ENCODE data around the gene MAP3K5. TPM values are rescaled to one million over a fixed set of nuclear protein-coding genes. Genes with fewer than 3 reads are reported as not detected.
A peak's percentile ranks its signal among the peaks of the same experiment; 100 is the strongest.

MAP3K5 gene
- total RNA-seq, 1 donor from 2014 or later = 34.7 TPM

- intact Hi-C loops (cut with DNase I) = no loop called here
- DNase-seq (ENCODE audit: missing footprints) (no peak), ATAC-seq (no peak)
Measured at GRCh38 chr6:136548582-136549299, 243.5 kb downstream of the MAP3K5 start.

- intact Hi-C loops (cut with DNase I) = no loop called here
- ATAC-seq = no peak
Measured at GRCh38 chr6:136547871-136548270, 244.4 kb downstream of the MAP3K5 start.

GRCh38 chr6:136547336-136547735 is 244.9 kb downstream of the MAP3K5 start:
- intact Hi-C loops (cut with DNase I) = no loop called here
- ATAC-seq = no peak
- no peak for DNase-seq (ENCODE audit: missing footprints)

More at GRCh38 chr6:136547871-136548270, 244.4 kb downstream of the MAP3K5 start:
- no peak for DNase-seq (ENCODE audit: missing footprints)

- intact Hi-C loops (cut with DNase I) = no loop called here
- no peak for ATAC-seq
- DNase-seq (ENCODE audit: missing footprints) = no peak
Measured at GRCh38 chr6:136546331-136546730, 245.9 kb downstream of the MAP3K5 start.

- intact Hi-C loops (cut with DNase I) = no loop called here
- ATAC-seq (no peak), DNase-seq (ENCODE audit: missing footprints) (no peak)
Measured at GRCh38 chr6:136544326-136544725, 248.0 kb downstream of the MAP3K5 start.

GRCh38 chr6:136541395-136541794 is 250.9 kb downstream of the MAP3K5 start:
- intact Hi-C loops (cut with DNase I) = no loop called here
- no peak for DNase-seq (ENCODE audit: missing footprints)
- ATAC-seq = no peak

GRCh38 chr6:136539967-136540652 is 252.2 kb downstream of the MAP3K5 start:
- intact Hi-C loops (cut with DNase I) = no loop called here
- DNase-seq (ENCODE audit: missing footprints) (no peak), ATAC-seq (no peak)

- DNase-seq (ENCODE audit: missing footprints) = no peak
- ATAC-seq = no peak
- intact Hi-C loops (cut with DNase I) = no loop called here
Measured at GRCh38 chr6:136538836-136539235, 253.4 kb downstream of the MAP3K5 start.

- DNase-seq (ENCODE audit: missing footprints) (no peak), ATAC-seq (no peak)
- intact Hi-C loops (cut with DNase I) = no loop called here
Measured at GRCh38 chr6:136535880-136536650, 256.2 kb downstream of the MAP3K5 start.

- ATAC-seq (no peak), DNase-seq (ENCODE audit: missing footprints) (no peak)
- intact Hi-C loops (cut with DNase I) = no loop called here
Measured at GRCh38 chr6:136535017-136535765, 257.1 kb downstream of the MAP3K5 start.

- intact Hi-C loops (cut with DNase I) = no loop called here
- ATAC-seq = no peak
- no peak for DNase-seq (ENCODE audit: missing footprints)
Measured at GRCh38 chr6:136534268-136534667, 258.0 kb downstream of the MAP3K5 start.

GRCh38 chr6:136533487-136533886 is 258.8 kb downstream of the MAP3K5 start:
- DNase-seq (ENCODE audit: missing footprints) (no peak), ATAC-seq (no peak)
- intact Hi-C loops (cut with DNase I) = no loop called here

- no peak for DNase-seq (ENCODE audit: missing footprints)
- ATAC-seq = no peak
- intact Hi-C loops (cut with DNase I) = no loop called here
Measured at GRCh38 chr6:136532030-136532429, 260.2 kb downstream of the MAP3K5 start.

GRCh38 chr6:136529710-136530109 is 262.6 kb downstream of the MAP3K5 start:
- DNase-seq (ENCODE audit: missing footprints) = no peak
- ATAC-seq = no peak
- intact Hi-C loops (cut with DNase I) = no loop called here

- intact Hi-C loops (cut with DNase I) = no loop called here
Measured at GRCh38 chr6:136528477-136528876, 263.8 kb downstream of the MAP3K5 start.

GRCh38 chr6:136527831-136528230 is 264.4 kb downstream of the MAP3K5 start:
- no peak for ATAC-seq
- intact Hi-C loops (cut with DNase I) = no loop called here

More at GRCh38 chr6:136528477-136528876, 263.8 kb downstream of the MAP3K5 start:
- no peak for DNase-seq (ENCODE audit: missing footprints)
- no peak for ATAC-seq

GRCh38 chr6:136526937-136527336 is 265.3 kb downstream of the MAP3K5 start:
- no peak for DNase-seq (ENCODE audit: missing footprints)
- intact Hi-C loops (cut with DNase I) = no loop called here
- no peak for ATAC-seq

More at GRCh38 chr6:136527831-136528230, 264.4 kb downstream of the MAP3K5 start:
- no peak for DNase-seq (ENCODE audit: missing footprints)

- ATAC-seq (peak; percentile 81), DNase-seq (ENCODE audit: missing footprints) (peak; percentile 70)
- intact Hi-C loops (cut with DNase I) = no loop called here
Measured at GRCh38 chr6:136526196-136526930, 265.9 kb downstream of the MAP3K5 start.

All from Right ventricle myocardium inferior (tissue), 1 donor.